HCT116 (cell line): ENCODE data around the gene PPDPF. TPM values are rescaled to one million over a fixed set of nuclear protein-coding genes. Genes with fewer than 3 reads are reported as not detected.

Source experiments
- ATAC-seq: fragments of 200-7000 bp; cut with Tn5 transposase; 2 replicates; pipeline ENCODE4 v1.9.1; 2020; ENCODE audit warnings: mild to moderate bottlenecking, moderate library complexity
- BruUV-seq: library from RNA; stranded (reverse); fragments of 400-500 nt; replicated peaks from 2 replicates; lab custom pipeline; 2021; lab: Mats Ljungman, UMichigan
- CTCF ChIA-PET: fragments of 300-600 bp; sonication (Branson Sonifier 250); formaldehyde crosslinking; loops from one replicate; lab custom pipeline; 2021; ENCODE audit warnings: antibody characterized with exemption; lab: Charles Lee
- POLR2A ChIA-PET: fragments of 300-600, 350-600 bp; sonication (Branson Sonifier 250); formaldehyde crosslinking; loops from one replicate; lab custom pipeline; 2021; ENCODE audit warnings: antibody characterized with exemption; lab: Charles Lee
- RAD21 ChIA-PET, 2 experiments: fragments of 300-600 bp; sonication (Branson Sonifier 250); formaldehyde crosslinking; loops; one replicate each; lab custom pipeline; 2023; ENCODE audit warnings: low total read pairs in 2 of 2; ENCODE audit not compliant: uncharacterized antibody in 2 of 2, unreplicated experiment in 2 of 2, low non-redundant PET in 1 of 2; lab: Charles Lee
- DNase-seq: peaks from one replicate; pipeline ENCODE4 v3.0.0-alpha.2; 2010; ENCODE audit warnings: low read depth, low spot score
- H2AFZ ChIP-seq: fragments of 200-600 bp; shearing (Covaris generic), sonication (generic); 2 replicates; pipeline ENCODE4 v1.6.1; 2017; ENCODE audit warnings: low read depth, mixed run types, mixed read lengths, antibody characterized with exemption, low read length; ENCODE audit not compliant: poor library complexity, severe bottlenecking
- H3K27ac ChIP-seq: 2 replicates; pipeline ENCODE4 v1.5.1; 2012; ENCODE audit warnings: low read depth, low read length
- H3K27me3 ChIP-seq: fragments of 200-600 bp; sonication (generic); 2 replicates; pipeline ENCODE4 v1.6.1; 2016; ENCODE audit warnings: mixed run types, low read length, mixed read lengths; ENCODE audit not compliant: insufficient read depth
- H3K36me3 ChIP-seq, 2 experiments: fragments of 200-500 bp in 1 of 2; fragments of 200-600 bp in 1 of 2; sonication (Bioruptor generic) in 1 of 2; sonication (generic) in 1 of 2; 2 replicates each; pipeline versions ENCODE4 v1.5.1 to v1.6.1; 2014 to 2016; ENCODE audit warnings: low read length in 2 of 2, inconsistent platforms in 1 of 2, mixed read lengths in 1 of 2, mixed run types in 1 of 2; ENCODE audit not compliant: insufficient read depth in 2 of 2, control insufficient read depth in 1 of 2
- H3K4me1 ChIP-seq, 2 experiments: fragments of 200-600 bp in 1 of 2; sonication (generic) in 1 of 2; 2 replicates each; pipeline versions ENCODE4 v1.5.1 to v1.6.1; 2012 to 2017; ENCODE audit warnings: low read length in 2 of 2, inconsistent platforms in 1 of 2, mild to moderate bottlenecking in 1 of 2, mixed read lengths in 1 of 2, mixed run types in 1 of 2, moderate library complexity in 1 of 2; ENCODE audit not compliant: insufficient read depth in 2 of 2, control insufficient read depth in 1 of 2
- H3K4me2 ChIP-seq: fragments of 200-600 bp; sonication (generic); 2 replicates; pipeline ENCODE4 v1.6.1; 2017; ENCODE audit warnings: mixed run types, low read length, mixed read lengths
- H3K4me3 ChIP-seq, 2 experiments: fragments of 200-600 bp in 1 of 2; sonication (generic) in 1 of 2; replicated peaks in 1 of 2; 2 replicates each; pipeline ENCODE4 v1.5.1; 2011 to 2016; ENCODE audit warnings: low read length in 2 of 2, control low read depth in 1 of 2, low read depth in 1 of 2, mild to moderate bottlenecking in 1 of 2, mixed read lengths in 1 of 2, mixed run types in 1 of 2
- H3K79me2 ChIP-seq: fragments of 200-600 bp; sonication (generic); 2 replicates; pipeline ENCODE4 v1.6.1; 2017; ENCODE audit warnings: mild to moderate bottlenecking, mixed run types, low read length, moderate library complexity, mixed read lengths; ENCODE audit not compliant: insufficient read depth
- H3K9ac ChIP-seq: fragments of 200-600 bp; sonication (generic); 2 replicates; pipeline ENCODE4 v1.6.1; 2016; ENCODE audit warnings: low read length, mixed read lengths
- H3K9me2 ChIP-seq: fragments of 200-600 bp; sonication (generic), shearing (Covaris generic); 2 replicates; pipeline ENCODE4 v1.6.1; 2017; ENCODE audit warnings: mixed run types, mild to moderate bottlenecking, moderate library complexity; ENCODE audit not compliant: insufficient read depth
- H3K9me3 ChIP-seq, 2 experiments: fragments of 200-500 bp in 1 of 2; fragments of 200-600 bp in 1 of 2; sonication (Bioruptor generic) in 1 of 2; sonication (generic) in 1 of 2; 2 replicates each; pipeline ENCODE4 v1.6.1; 2014 to 2017; ENCODE audit warnings: low read length in 2 of 2, mixed read lengths in 2 of 2, inconsistent platforms in 1 of 2, low read depth in 1 of 2, mild to moderate bottlenecking in 1 of 2, mixed run types in 1 of 2, moderate library complexity in 1 of 2; ENCODE audit not compliant: control insufficient read depth in 1 of 2, insufficient read depth in 1 of 2
- H4K20me1 ChIP-seq: fragments of 200-600 bp; sonication (generic), shearing (Covaris generic); 2 replicates; pipeline ENCODE4 v1.6.1; 2017; ENCODE audit warnings: mixed run types, mild to moderate bottlenecking, moderate library complexity; ENCODE audit not compliant: insufficient read depth
- FOSL1 ChIP-seq: IDR thresholded peaks from 2 replicates; pipeline ENCODE4 v1.6.1; 2012; ENCODE audit warnings: low read depth
- JUND ChIP-seq: IDR thresholded peaks from 2 replicates; pipeline ENCODE4 v1.6.1; 2012
- POLR2AphosphoS5 ChIP-seq: IDR thresholded peaks from 2 replicates; pipeline ENCODE4 v1.6.1; 2011; ENCODE audit warnings: mild to moderate bottlenecking, low read depth, low read length, moderate library complexity
- SIN3A ChIP-seq: IDR thresholded peaks from 2 replicates; pipeline ENCODE4 v1.6.1; 2012; ENCODE audit warnings: low read depth
- SRF ChIP-seq: IDR thresholded peaks from 2 replicates; pipeline ENCODE4 v1.6.1; 2012; ENCODE audit warnings: low read depth
- ZBTB33 ChIP-seq: IDR thresholded peaks from 2 replicates; pipeline ENCODE4 v1.6.1; 2011; ENCODE audit warnings: mild to moderate bottlenecking, low read length, moderate library complexity; ENCODE audit not compliant: insufficient replicate concordance; ENCODE audit errors: extremely low read depth
- intact Hi-C: fragments of 100-400 bp; cut with micrococcal nuclease; formaldehyde crosslinking; loops from 2 replicates; pipeline ENCODE4 v1.10.0; 2022
- total RNA-seq: library from RNA; stranded (reverse); gene quantifications from one replicate; pipeline ENCODE4 v1.2.1, GENCODE V29; 2021; ENCODE audit not compliant: unreplicated experiment

The PPDPF gene
- total RNA-seq, 1 experiment from 2014 or later = 346 TPM

- BruUV-seq = no TSS peak
- intact Hi-C loops = loop anchor here (10.0 kb wide), 1 partner anchor 95 kb away; no protein-coding TSS in a partner anchor
- H3K9ac ChIP-seq = no peak overlapping the region
- no peak overlapping the region for H3K4me2 ChIP-seq
- DNase-seq = no peak
- no peak for TF ChIP-seq SIN3A
- no peak for TF ChIP-seq ZBTB33
- no peak for TF ChIP-seq POLR2AphosphoS5
- no peak for TF ChIP-seq SRF
- TF ChIP-seq FOSL1 = no peak
- TF ChIP-seq JUND = no peak
- TF ChIP-seq, all 23 proteins: peak for 0
- Histone ChIP-seq H3K27me3 (no peaks in the 10 kb centered on the region), H3K27ac (no peak overlapping the region), H2AFZ (no peak overlapping the region), H3K9me2 (no peaks in the 10 kb centered on the region), H3K4me3 (no peak overlapping the region), H3K36me3 (no peaks in the 10 kb centered on the region), H3K9me3 (no peaks in the 10 kb centered on the region), H3K79me2 (no peaks in the 10 kb centered on the region), H3K4me1 (peaks cover 18 to 26% of the 10 kb centered on the region in 2 experiments), H4K20me1 (no peaks in the 10 kb centered on the region)
- ChIA-PET CTCF (interaction anchor here (1.6 kb wide), 1 partner anchor 9 kb away, joined by 3 read pairs; no protein-coding TSS in a partner anchor), RAD21 (interaction anchor here in 1 of 2 experiments (0.6 kb wide), 1 partner anchor 10 kb away, joined by 3 read pairs; no protein-coding TSS in a partner anchor), POLR2A (interaction anchor here (2.4 kb wide), 1 partner anchor 10 kb away, joined by 7 read pairs; the partner anchor contains the start of gene PPDPF)
- ATAC-seq = no peak
Observed at GRCh38 chr20:63529861-63530787, 9.6 kb downstream of the PPDPF start.
